Mesenchymal stem cell (in vitro differentiated cells and primary cell): ENCODE measurements around the gene CNGB1.

Experiments used
- DNase-seq: peaks from one replicate; pipeline ENCODE4 v3.0.0-alpha.2; 2013
- H2AFZ ChIP-seq: one replicate; pipeline ENCODE4 v1.6.1; 2013; ENCODE audit warnings: low read depth, mild to moderate bottlenecking, control low read depth, inconsistent platforms, low read length, moderate library complexity
- H2AK5ac ChIP-seq: 2 replicates; pipeline ENCODE4 v1.6.1; 2013; ENCODE audit warnings: low read length, moderate library complexity, mild to moderate bottlenecking, inconsistent platforms; ENCODE audit not compliant: severe bottlenecking
- H2BK120ac ChIP-seq: one replicate; pipeline ENCODE4 v1.6.1; 2013; ENCODE audit warnings: low read depth, mild to moderate bottlenecking, inconsistent platforms, low read length, moderate library complexity
- H2BK12ac ChIP-seq, 2 experiments: one replicate each; pipeline ENCODE4 v1.6.1; 2013; ENCODE audit warnings: inconsistent platforms in 2 of 2, low read length in 2 of 2, mild to moderate bottlenecking in 2 of 2, moderate library complexity in 2 of 2, control low read depth in 1 of 2
- H2BK15ac ChIP-seq: one replicate; pipeline ENCODE4 v1.6.1; 2013; ENCODE audit warnings: mild to moderate bottlenecking, low read depth, inconsistent platforms; ENCODE audit not compliant: poor library complexity, severe bottlenecking
- H2BK5ac ChIP-seq: 2 replicates; pipeline ENCODE4 v1.6.1; 2013; ENCODE audit warnings: low read depth, mild to moderate bottlenecking, low read length, control low read depth, inconsistent platforms; ENCODE audit not compliant: poor library complexity, severe bottlenecking
- H3K14ac ChIP-seq, 2 experiments: one replicate each; pipeline ENCODE4 v1.6.1; 2013; ENCODE audit warnings: inconsistent platforms in 2 of 2, low read length in 2 of 2, control low read depth in 1 of 2, mild to moderate bottlenecking in 1 of 2, moderate library complexity in 1 of 2
- H3K18ac ChIP-seq, 2 experiments: one replicate each; pipeline ENCODE4 v1.6.1; 2013; ENCODE audit warnings: inconsistent platforms in 2 of 2, low read length in 2 of 2, control low read depth in 1 of 2, low read depth in 1 of 2, mild to moderate bottlenecking in 1 of 2
- H3K23ac ChIP-seq, 2 experiments: one replicate each; pipeline ENCODE4 v1.6.1; 2013; ENCODE audit warnings: inconsistent platforms in 2 of 2, low read length in 2 of 2, mild to moderate bottlenecking in 2 of 2, moderate library complexity in 2 of 2, control low read depth in 1 of 2
- H3K27ac ChIP-seq: 2 replicates; pipeline ENCODE4 v1.5.1; 2013; ENCODE audit warnings: mild to moderate bottlenecking, moderate library complexity, low read length, control low read depth, inconsistent platforms; ENCODE audit not compliant: poor library complexity, severe bottlenecking
- H3K27me3 ChIP-seq, 2 experiments: 2 replicates each; pipeline versions ENCODE4 v1.6.1 to v1.7.0; 2013; ENCODE audit warnings: low read length in 2 of 2, mild to moderate bottlenecking in 2 of 2, moderate library complexity in 2 of 2, control low read depth in 1 of 2, inconsistent platforms in 1 of 2; ENCODE audit not compliant: control insufficient read depth in 1 of 2, insufficient read depth in 1 of 2
- H3K36me3 ChIP-seq, 2 experiments: 2 replicates each; pipeline versions ENCODE4 v1.6.1 to v1.7.0; 2013; ENCODE audit warnings: low read length in 2 of 2, control low read depth in 1 of 2, inconsistent platforms in 1 of 2, low read depth in 1 of 2, mild to moderate bottlenecking in 1 of 2; ENCODE audit not compliant: insufficient read depth in 2 of 2, control insufficient read depth in 1 of 2
- H3K4ac ChIP-seq, 2 experiments: one replicate each; pipeline ENCODE4 v1.6.1; 2013; ENCODE audit warnings: inconsistent platforms in 2 of 2, low read length in 2 of 2, mild to moderate bottlenecking in 2 of 2, moderate library complexity in 2 of 2, control low read depth in 1 of 2, low read depth in 1 of 2
- H3K4me1 ChIP-seq: 2 replicates; pipeline ENCODE4 v1.6.1; 2013; ENCODE audit warnings: low read depth, low read length, control low read depth; ENCODE audit not compliant: control insufficient read depth, insufficient read depth
- H3K4me2 ChIP-seq: 2 replicates; pipeline ENCODE4 v1.6.1; 2013; ENCODE audit warnings: low read length, mild to moderate bottlenecking, inconsistent platforms; ENCODE audit not compliant: poor library complexity, severe bottlenecking
- H3K4me3 ChIP-seq, 2 experiments: 2 replicates each; pipeline versions ENCODE4 v1.5.1 to v1.7.0; 2013; ENCODE audit warnings: low read length in 2 of 2, mild to moderate bottlenecking in 2 of 2, control low read depth in 1 of 2, low read depth in 1 of 2; ENCODE audit not compliant: insufficient read depth in 1 of 2
- H3K79me1 ChIP-seq: replicated peaks from 2 replicates; pipeline ENCODE4 v1.6.1; 2013; ENCODE audit warnings: mild to moderate bottlenecking, control low read depth, low read length, inconsistent platforms; ENCODE audit not compliant: poor library complexity, severe bottlenecking
- H3K9ac ChIP-seq: 2 replicates; pipeline ENCODE4 v1.7.0; 2013; ENCODE audit warnings: mild to moderate bottlenecking, low read length, moderate library complexity
- H3K9me3 ChIP-seq: 2 replicates; pipeline ENCODE4 v1.7.0; 2013; ENCODE audit warnings: mild to moderate bottlenecking, low read length; ENCODE audit not compliant: control insufficient read depth
- H4K8ac ChIP-seq: one replicate; pipeline ENCODE4 v1.6.1; 2013; ENCODE audit warnings: inconsistent platforms, mild to moderate bottlenecking, low read length, moderate library complexity
- H4K91ac ChIP-seq: one replicate; pipeline ENCODE4 v1.6.1; 2013; ENCODE audit warnings: mild to moderate bottlenecking, low read length, inconsistent platforms
- WGBS: methylation state at CpG from one replicate; pipeline ENCODE4 v1.1.7; 2013; ENCODE audit warnings: mixed read lengths; 5-methylcytosine and 5-hydroxymethylcytosine counted together

CNGB1 gene

DNA sequence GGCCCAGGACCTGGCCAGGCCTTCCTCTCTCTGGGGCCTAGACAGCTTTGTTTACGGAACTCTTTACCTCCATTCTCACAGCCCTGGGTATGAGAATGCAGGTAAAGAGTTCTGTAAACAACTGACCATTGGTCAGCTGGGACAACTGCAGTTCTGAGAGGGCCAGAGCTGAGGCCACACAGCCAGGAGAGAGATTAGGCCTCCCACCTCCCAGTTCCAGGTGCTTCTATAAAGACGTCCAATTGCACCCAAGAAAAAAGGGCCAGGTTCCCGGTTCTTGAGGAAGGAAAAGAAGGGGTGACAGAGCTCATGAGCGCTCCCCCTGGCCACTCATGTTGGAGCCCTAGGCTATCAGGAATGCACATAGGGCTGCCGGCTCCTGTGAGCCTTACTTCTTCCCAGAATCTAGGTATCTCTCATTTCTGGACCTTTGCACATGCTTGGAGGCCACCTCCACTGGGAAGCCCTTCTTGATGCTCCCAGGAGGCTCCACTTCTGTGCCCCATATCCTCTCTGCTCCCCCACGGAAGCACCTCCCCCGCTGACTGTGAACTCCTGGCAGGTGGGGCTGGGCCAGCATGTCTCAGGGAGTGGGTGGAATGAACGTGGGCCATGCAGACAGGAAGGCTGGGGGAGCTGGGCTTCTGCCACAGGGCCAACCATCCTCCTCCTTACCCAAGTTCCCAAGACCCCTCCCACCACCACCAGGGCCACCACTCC lies 13.1 kb downstream of the CNGB1 start:
- Histone ChIP-seq H3K4ac (no peak overlapping the region), H2BK120ac (no peak overlapping the region), H3K14ac (no peak overlapping the region), H3K9ac (no peak overlapping the region), H4K8ac (no peak overlapping the region), H2AK5ac (no peak overlapping the region), H4K91ac (no peak overlapping the region), H3K4me1 (peaks cover 1% of the 10 kb centered on the region), H2BK15ac (no peak overlapping the region), H2BK5ac (no peak overlapping the region), H2AFZ (no peak overlapping the region), H3K23ac (no peak overlapping the region), H3K18ac (no peak overlapping the region), H3K36me3 (no peaks in the 10 kb centered on the region), H3K4me3 (no peak overlapping the region), H3K27me3 (peaks cover 42 to 89% of the 10 kb centered on the region in 2 experiments), H3K79me1 (no peaks in the 10 kb centered on the region), H3K27ac (no peak overlapping the region), H3K9me3 (no peaks in the 10 kb centered on the region), H2BK12ac (no peak overlapping the region), H3K4me2 (no peak overlapping the region)
- 71% methylated on average over 6 of the region's 8 CpGs for WGBS
- DNase-seq = no peak

DNA sequence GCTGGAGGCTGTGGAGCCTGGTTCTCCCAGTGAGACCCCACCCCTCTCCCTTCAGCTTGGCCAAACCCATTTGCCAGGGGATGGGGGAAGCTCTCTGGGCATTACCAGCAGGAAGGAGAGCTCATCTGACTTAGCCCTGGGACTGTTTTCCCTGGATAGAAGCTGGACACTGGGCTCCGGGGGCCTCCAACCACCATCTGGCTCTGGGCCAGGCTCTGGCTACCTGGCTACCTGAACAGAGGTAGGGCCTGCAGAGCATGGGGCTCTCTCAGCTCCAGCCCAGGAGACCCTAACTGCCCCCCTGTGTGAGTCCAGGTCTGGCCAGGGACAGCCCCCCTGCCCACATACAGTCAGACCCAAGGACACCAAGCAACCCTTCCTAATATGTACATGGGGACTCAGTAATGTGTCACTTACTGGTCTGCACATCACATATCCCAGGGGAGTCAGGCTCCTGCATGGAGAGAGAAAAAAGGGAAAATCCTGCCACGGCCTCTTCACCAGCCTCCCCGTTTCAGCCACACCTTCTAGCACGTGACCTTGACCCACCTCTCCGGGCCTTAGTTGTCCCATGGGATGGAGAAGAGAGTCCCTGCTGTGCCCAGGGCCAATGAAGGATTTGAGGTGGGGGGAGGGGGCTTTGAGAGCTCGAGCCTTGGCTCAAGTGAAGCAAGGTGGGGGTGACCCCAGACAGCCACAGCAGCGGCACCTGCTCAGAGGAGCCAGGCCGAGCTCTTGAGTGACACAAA lies 13.8 kb downstream of the CNGB1 start:
- H3K27ac ChIP-seq = no peak overlapping the region
- H3K4me1 ChIP-seq = peaks cover 1% of the 10 kb centered on the region
- no peak overlapping the region for H2BK5ac ChIP-seq
- H3K36me3 ChIP-seq = no peaks in the 10 kb centered on the region
- H3K9ac ChIP-seq = no peak overlapping the region
- no peak overlapping the region for H2AK5ac ChIP-seq
- H3K14ac ChIP-seq = no peak overlapping the region
- no peaks in the 10 kb centered on the region for H3K9me3 ChIP-seq
- no peak overlapping the region for H2BK120ac ChIP-seq
- no peak overlapping the region for H3K23ac ChIP-seq
- no peak overlapping the region for H3K18ac ChIP-seq
- H3K79me1 ChIP-seq = no peaks in the 10 kb centered on the region
- no peak overlapping the region for H2AFZ ChIP-seq
- H3K4me2 ChIP-seq = no peak overlapping the region
- no peak overlapping the region for H3K4ac ChIP-seq
- no peak overlapping the region for H3K4me3 ChIP-seq
- H4K91ac ChIP-seq = no peak overlapping the region
- no peak overlapping the region for H2BK12ac ChIP-seq
- no peak overlapping the region for H4K8ac ChIP-seq
- H3K27me3 ChIP-seq = peaks cover 35 to 89% of the 10 kb centered on the region in 2 experiments
- no peak overlapping the region for H2BK15ac ChIP-seq
- WGBS = 90% methylated on average over 7 of the region's 8 CpGs
- DNase-seq = no peak

DNA sequence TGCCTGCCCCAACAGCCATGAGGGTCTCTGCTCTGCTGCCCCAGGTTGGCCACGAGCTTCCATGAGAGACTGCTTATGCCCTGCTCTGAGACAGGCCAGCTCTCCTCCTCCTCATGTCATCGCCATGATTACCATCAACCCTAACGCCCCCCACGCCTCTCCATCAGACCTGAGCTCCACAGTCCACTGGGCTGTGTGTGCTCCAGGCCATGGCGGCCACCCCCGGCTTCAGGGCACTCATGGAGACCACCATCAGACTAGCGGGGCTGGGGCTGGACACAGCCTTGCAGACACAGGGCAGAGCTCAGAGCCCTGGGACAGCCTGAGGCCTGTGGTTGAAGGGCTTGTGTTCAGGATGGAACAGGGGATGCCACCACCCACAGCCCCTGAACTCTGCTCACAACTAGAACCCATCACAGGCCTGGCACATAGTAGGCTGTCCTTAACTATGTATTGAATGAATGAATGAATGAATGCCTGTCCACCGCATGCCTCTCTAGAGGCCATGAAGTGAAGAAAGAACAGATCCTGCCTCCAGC lies 14.6 kb downstream of the CNGB1 start:
- H4K8ac ChIP-seq = no peak overlapping the region
- peaks cover 35 to 89% of the 10 kb centered on the region in 2 experiments for H3K27me3 ChIP-seq
- H3K18ac ChIP-seq = no peak overlapping the region
- H3K9me3 ChIP-seq = no peaks in the 10 kb centered on the region
- no peaks in the 10 kb centered on the region for H3K79me1 ChIP-seq
- H2BK15ac ChIP-seq = no peak overlapping the region
- H3K4ac ChIP-seq = no peak overlapping the region
- H2AFZ ChIP-seq = no peak overlapping the region
- no peak for DNase-seq
- no peak overlapping the region for H2AK5ac ChIP-seq
- peaks cover 1% of the 10 kb centered on the region for H3K4me1 ChIP-seq
- H4K91ac ChIP-seq = no peak overlapping the region
- no peak overlapping the region for H3K4me3 ChIP-seq
- H3K9ac ChIP-seq = no peak overlapping the region
- no peak overlapping the region for H3K4me2 ChIP-seq
- H2BK120ac ChIP-seq = no peak overlapping the region
- no peak overlapping the region for H3K23ac ChIP-seq
- H2BK12ac ChIP-seq = no peak overlapping the region
- H2BK5ac ChIP-seq = no peak overlapping the region
- no peak overlapping the region for H3K14ac ChIP-seq
- no peak overlapping the region for H3K27ac ChIP-seq
- 83% methylated on average over 8 of the region's 8 CpGs for WGBS
- no peaks in the 10 kb centered on the region for H3K36me3 ChIP-seq

DNA sequence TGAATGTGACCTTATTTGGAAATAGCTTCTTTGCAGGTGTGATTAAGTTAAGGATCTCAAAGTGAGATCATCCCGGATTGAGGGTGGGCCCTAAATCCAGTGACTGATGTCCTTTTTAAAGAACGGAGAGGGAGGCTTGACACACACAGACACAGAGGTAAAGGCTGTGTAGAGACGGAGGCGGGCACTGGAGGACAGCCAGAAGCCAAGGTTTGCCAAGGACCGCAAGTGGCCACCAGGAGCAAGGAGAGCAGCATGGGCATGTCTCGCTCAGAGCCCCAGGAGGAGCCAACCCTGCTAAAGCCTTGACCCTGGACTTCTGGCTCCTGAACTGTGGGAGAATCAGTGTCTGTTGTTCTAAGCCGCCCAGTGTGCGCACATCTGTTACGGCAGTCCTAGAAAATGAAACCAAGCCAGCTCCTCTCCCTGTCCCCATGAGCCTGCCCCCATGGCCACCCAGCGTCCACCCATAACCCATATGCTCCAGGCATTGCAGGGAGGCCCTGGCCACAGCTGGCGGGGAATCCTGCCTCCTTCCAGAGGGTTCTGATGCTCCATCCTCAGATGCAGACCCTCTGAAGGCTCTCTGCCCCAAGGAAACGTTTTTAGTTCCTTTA lies 15.2 kb downstream of the CNGB1 start:
- Histone ChIP-seq H2AK5ac (no peak overlapping the region), H2BK15ac (no peak overlapping the region), H3K27ac (no peak overlapping the region), H3K4me1 (peaks cover 1% of the 10 kb centered on the region), H3K79me1 (no peaks in the 10 kb centered on the region), H2BK120ac (no peak overlapping the region), H2AFZ (no peak overlapping the region), H3K4me3 (no peak overlapping the region), H3K14ac (no peak overlapping the region), H3K4me2 (no peak overlapping the region), H3K18ac (no peak overlapping the region), H4K91ac (peak overlapping the region; percentile 35), H3K9ac (no peak overlapping the region), H3K4ac (no peak overlapping the region), H4K8ac (no peak overlapping the region), H3K36me3 (no peaks in the 10 kb centered on the region), H3K27me3 (peaks cover 34 to 89% of the 10 kb centered on the region in 2 experiments), H2BK12ac (no peak overlapping the region), H3K9me3 (no peaks in the 10 kb centered on the region), H3K23ac (no peak overlapping the region), H2BK5ac (no peak overlapping the region)
- no peak for DNase-seq
- 83% methylated on average over 12 of the region's 12 CpGs for WGBS
